ENCODE results near the gene FBXO24.
A peak's percentile ranks its signal among the peaks of the same experiment; 100 is the strongest.

Gene FBXO24

GRCh38 chr7:100589341-100589947, 3.3 kb downstream of the FBXO24 start:
- no peak for DNase-seq (ENCODE audit: low read depth in 2 of 2)

GRCh38 chr7:100590077-100590737, 4.1 kb downstream of the FBXO24 start:
- no peak for DNase-seq (ENCODE audit: low read depth in 2 of 2)

- DNase-seq (ENCODE audit: low read depth in 2 of 2), result no peak
Observed at GRCh38 chr7:100591596-100591995, 5.5 kb downstream of the FBXO24 start.

- DNase-seq (ENCODE audit: low read depth in 2 of 2), result no peak
Observed at GRCh38 chr7:100595188-100595587, 9.1 kb downstream of the FBXO24 start.

GRCh38 chr7:100598425-100598824, 12.3 kb downstream of the FBXO24 start:
- DNase-seq (ENCODE audit: low read depth in 2 of 2), result no peak

GRCh38 chr7:100599911-100600729, 14.0 kb downstream of the FBXO24 start:
- no peak for DNase-seq (ENCODE audit: low read depth in 2 of 2)

- DNase-seq (ENCODE audit: low read depth in 2 of 2), result no peak
Observed at GRCh38 chr7:100600730-100601038, 14.6 kb downstream of the FBXO24 start.

- no peak for DNase-seq (ENCODE audit: low read depth in 2 of 2)
Observed at GRCh38 chr7:100602889-100603725, 17.0 kb downstream of the FBXO24 start.

- DNase-seq (ENCODE audit: low read depth in 2 of 2), result no peak
Observed at GRCh38 chr7:100603726-100604027, 17.5 kb downstream of the FBXO24 start.

- DNase-seq (ENCODE audit: low read depth in 2 of 2), result peak in 1 of 2 donors; percentile 62
Observed at GRCh38 chr7:100604028-100604975, 18.2 kb downstream of the FBXO24 start.

GRCh38 chr7:100604976-100605911, 19.1 kb downstream of the FBXO24 start:
- no peak for DNase-seq (ENCODE audit: low read depth in 2 of 2)

GRCh38 chr7:100606313-100606712, 20.2 kb downstream of the FBXO24 start:
- DNase-seq (ENCODE audit: low read depth in 2 of 2), result no peak

GRCh38 chr7:100607111-100607510, 21.0 kb downstream of the FBXO24 start:
- DNase-seq (ENCODE audit: low read depth in 2 of 2), result no peak

- DNase-seq (ENCODE audit: low read depth in 2 of 2), result no peak
Observed at GRCh38 chr7:100609958-100610357, 23.8 kb downstream of the FBXO24 start.

GRCh38 chr7:100611983-100612729, 26.0 kb downstream of the FBXO24 start, which contains the start of gene MOSPD3:
Gene MOSPD3, plus strand, starts transcription at chr7:100612540. Its CDS starts 252 bp downstream, at chr7:100612792.
- DNase-seq (ENCODE audit: low read depth in 2 of 2), result peak; percentile 97 to 98

GRCh38 chr7:100612730-100613390, 26.7 kb downstream of the FBXO24 start:
- DNase-seq (ENCODE audit: low read depth in 2 of 2), result no peak

GRCh38 chr7:100613412-100614175, 27.5 kb downstream of the FBXO24 start:
- no peak for DNase-seq (ENCODE audit: low read depth in 2 of 2)

All from activated CD4-positive, alpha-beta T cell treated with anti-CD3 and anti-CD28 coated beads for 24 hours (primary cell).